NCI-H748 (cell line): ENCODE measurements around the gene EVI5L.

Experiments used
- DNase-seq: peaks from one replicate; lab custom pipeline; 2025; ENCODE audit not compliant: unreplicated experiment; lab: John Stamatoyannopoulos, UW

The EVI5L gene

GRCh38 chr19:7910321-7911161, 80.5 kb downstream of the EVI5L start:
- DNase-seq: no peak

- no peak for DNase-seq
These were observed 81.6 kb downstream of the EVI5L start for GRCh38 chr19:7911508-7912143.

GRCh38 chr19:7912144-7912696, 82.2 kb downstream of the EVI5L start:
- DNase-seq: no peak

GRCh38 chr19:7912697-7913564, 82.9 kb downstream of the EVI5L start:
- no peak for DNase-seq

GRCh38 chr19:7913652-7914051, 83.6 kb downstream of the EVI5L start:
- no peak for DNase-seq

GRCh38 chr19:7914099-7914498, 84.1 kb downstream of the EVI5L start:
- DNase-seq: no peak
